ACC112 (cell line): ENCODE measurements around the gene ITPRIP.

Source experiments
- H2AFZ ChIP-seq: fragments of 200-600 bp; sonication (generic); one replicate; pipeline ENCODE4 v1.6.0; 2017; ENCODE audit warnings: antibody characterized with exemption, low read length; ENCODE audit not compliant: unreplicated experiment
- H3K27ac ChIP-seq: fragments of 200-600 bp; sonication (generic); 2 replicates; pipeline ENCODE4 v1.5.1; 2014; ENCODE audit warnings: low read depth, mild to moderate bottlenecking, antibody characterized with exemption, low read length, moderate library complexity
- H3K27me3 ChIP-seq: fragments of 200-600 bp; sonication (generic); 2 replicates; pipeline ENCODE4 v1.6.1; 2014; ENCODE audit warnings: mild to moderate bottlenecking, antibody characterized with exemption, low read length, moderate library complexity, mixed read lengths; ENCODE audit not compliant: insufficient read depth
- H3K36me3 ChIP-seq: fragments of 200-600 bp; sonication (generic); 2 replicates; pipeline ENCODE4 v1.6.1; 2016; ENCODE audit warnings: mild to moderate bottlenecking, antibody characterized with exemption, low read length, moderate library complexity, mixed read lengths; ENCODE audit not compliant: insufficient read depth
- H3K4me1 ChIP-seq: fragments of 200-600 bp; sonication (generic); one replicate; pipeline ENCODE4 v1.6.1; 2016; ENCODE audit warnings: low read length, mixed read lengths; ENCODE audit not compliant: insufficient read depth, unreplicated experiment, control insufficient read depth
- H3K4me3 ChIP-seq: fragments of 200-600 bp; sonication (generic); 2 replicates; pipeline ENCODE4 v1.5.1; 2014; ENCODE audit warnings: mild to moderate bottlenecking, low read depth, low read length
- H3K79me2 ChIP-seq: fragments of 200-600 bp; sonication (generic); one replicate; pipeline ENCODE4 v1.6.0; 2016; ENCODE audit warnings: low read length; ENCODE audit not compliant: control insufficient read depth, unreplicated experiment, insufficient read depth

ITPRIP gene

GRCh38 chr10:104332243-104333031 is 5.8 kb downstream of the ITPRIP start:
- H3K27ac ChIP-seq: peak overlapping the region; percentile 100

GRCh38 chr10:104331208-104331838 is 6.9 kb downstream of the ITPRIP start:
- H3K36me3 ChIP-seq: peaks cover 6% of the 10 kb centered on the region; the same call in 1 of the 2 replicates
- no peak overlapping the region for H2AFZ ChIP-seq
- peak overlapping the region; percentile 55 for H3K4me3 ChIP-seq
- peak overlapping the region; percentile 100 for H3K27ac ChIP-seq
- H3K79me2 ChIP-seq: peaks cover 86% of the 10 kb centered on the region
- H3K4me1 ChIP-seq: peaks cover 97% of the 10 kb centered on the region
- no peaks in the 10 kb centered on the region for H3K27me3 ChIP-seq

More at GRCh38 chr10:104332243-104333031, 5.8 kb downstream of the ITPRIP start:
- Histone ChIP-seq H2AFZ (no peak overlapping the region), H3K27me3 (no peaks in the 10 kb centered on the region), H3K36me3 (peaks cover 8% of the 10 kb centered on the region; the same call in 1 of the 2 replicates), H3K79me2 (peaks cover 86% of the 10 kb centered on the region), H3K4me1 (peaks cover 85% of the 10 kb centered on the region), H3K4me3 (peak overlapping the region; percentile 10; the same call in 1 of the 2 replicates)

- Histone ChIP-seq H3K4me3 (peak overlapping the region; percentile 55), H3K4me1 (peaks cover 98% of the 10 kb centered on the region), H3K27ac (peak overlapping the region; percentile 100), H3K36me3 (peaks cover 3% of the 10 kb centered on the region; the same call in 1 of the 2 replicates), H3K27me3 (no peaks in the 10 kb centered on the region), H3K79me2 (peaks cover 86% of the 10 kb centered on the region), H2AFZ (no peak overlapping the region)
Measured at GRCh38 chr10:104330168-104331110, 7.8 kb downstream of the ITPRIP start.

- Histone ChIP-seq H2AFZ (no peak overlapping the region), H3K27ac (peak overlapping the region; percentile 100), H3K27me3 (no peaks in the 10 kb centered on the region), H3K4me3 (peak overlapping the region; percentile 55), H3K79me2 (peaks cover 86% of the 10 kb centered on the region), H3K4me1 (peaks cover 94% of the 10 kb centered on the region), H3K36me3 (peaks cover 3% of the 10 kb centered on the region; the same call in 1 of the 2 replicates)
Measured at GRCh38 chr10:104329735-104330134, 8.5 kb downstream of the ITPRIP start.

DNA sequence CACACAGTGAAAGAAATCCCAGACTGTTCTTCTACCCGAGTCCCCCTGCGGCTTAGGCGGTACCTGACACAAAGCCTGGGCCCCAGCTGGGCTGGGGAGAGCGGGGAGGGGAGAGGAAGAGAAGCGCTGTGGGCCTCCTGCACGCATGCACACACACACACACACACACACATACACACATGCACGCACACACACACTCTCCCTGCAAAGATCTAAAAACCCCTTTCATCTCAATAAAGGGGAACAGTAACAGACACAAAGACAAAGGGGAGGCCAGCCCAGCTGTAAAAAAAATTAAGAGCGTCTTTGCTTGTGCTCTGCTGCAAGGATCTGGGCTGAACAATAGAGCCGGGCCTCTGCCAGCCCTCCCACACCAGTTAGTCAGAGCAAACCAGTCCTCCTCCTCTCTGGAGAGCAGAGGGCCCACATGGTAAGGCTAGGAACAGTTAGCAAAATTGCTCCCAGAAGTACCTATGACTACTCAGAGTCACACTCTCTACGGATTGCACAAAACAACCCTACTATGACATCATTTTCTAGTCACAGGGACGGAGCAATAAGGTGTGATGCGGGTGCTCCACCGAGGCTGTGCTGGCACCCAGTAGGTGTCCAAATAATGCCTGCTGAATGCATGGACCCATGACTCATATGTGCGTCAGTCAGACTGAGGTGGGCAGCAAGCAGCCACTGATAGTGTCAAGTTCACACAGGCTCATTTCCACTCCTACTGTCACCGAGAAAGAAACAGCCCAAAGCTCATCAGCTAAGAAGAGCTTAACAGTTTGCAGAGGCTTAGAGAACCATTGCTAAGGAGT is 9.2 kb downstream of the ITPRIP start:
- Histone ChIP-seq H3K4me1 (peaks cover 88% of the 10 kb centered on the region), H2AFZ (no peak overlapping the region), H3K27ac (peak overlapping the region; percentile 100), H3K36me3 (peaks cover 3% of the 10 kb centered on the region; the same call in 1 of the 2 replicates), H3K4me3 (peak overlapping the region; percentile 55), H3K27me3 (no peaks in the 10 kb centered on the region), H3K79me2 (peaks cover 86% of the 10 kb centered on the region)

DNA sequence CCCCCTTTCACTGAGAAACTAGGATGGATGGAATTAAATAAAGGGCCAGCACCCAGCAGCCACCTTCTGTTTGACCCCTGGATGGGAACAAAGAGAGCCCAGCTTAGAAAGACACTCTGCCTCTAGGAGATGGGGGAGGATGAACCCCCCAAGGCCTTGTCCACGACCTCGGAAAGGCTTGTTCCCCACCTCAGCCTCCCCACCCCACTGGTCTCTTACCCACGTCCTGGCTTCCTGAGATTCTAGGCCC is 9.7 kb downstream of the ITPRIP start:
- Histone ChIP-seq H2AFZ (no peak overlapping the region), H3K4me3 (peak overlapping the region; percentile 55), H3K4me1 (peaks cover 88% of the 10 kb centered on the region), H3K79me2 (peaks cover 86% of the 10 kb centered on the region), H3K27ac (peak overlapping the region; percentile 100), H3K36me3 (peaks cover 5% of the 10 kb centered on the region; the same call in 1 of the 2 replicates), H3K27me3 (no peaks in the 10 kb centered on the region)

DNA sequence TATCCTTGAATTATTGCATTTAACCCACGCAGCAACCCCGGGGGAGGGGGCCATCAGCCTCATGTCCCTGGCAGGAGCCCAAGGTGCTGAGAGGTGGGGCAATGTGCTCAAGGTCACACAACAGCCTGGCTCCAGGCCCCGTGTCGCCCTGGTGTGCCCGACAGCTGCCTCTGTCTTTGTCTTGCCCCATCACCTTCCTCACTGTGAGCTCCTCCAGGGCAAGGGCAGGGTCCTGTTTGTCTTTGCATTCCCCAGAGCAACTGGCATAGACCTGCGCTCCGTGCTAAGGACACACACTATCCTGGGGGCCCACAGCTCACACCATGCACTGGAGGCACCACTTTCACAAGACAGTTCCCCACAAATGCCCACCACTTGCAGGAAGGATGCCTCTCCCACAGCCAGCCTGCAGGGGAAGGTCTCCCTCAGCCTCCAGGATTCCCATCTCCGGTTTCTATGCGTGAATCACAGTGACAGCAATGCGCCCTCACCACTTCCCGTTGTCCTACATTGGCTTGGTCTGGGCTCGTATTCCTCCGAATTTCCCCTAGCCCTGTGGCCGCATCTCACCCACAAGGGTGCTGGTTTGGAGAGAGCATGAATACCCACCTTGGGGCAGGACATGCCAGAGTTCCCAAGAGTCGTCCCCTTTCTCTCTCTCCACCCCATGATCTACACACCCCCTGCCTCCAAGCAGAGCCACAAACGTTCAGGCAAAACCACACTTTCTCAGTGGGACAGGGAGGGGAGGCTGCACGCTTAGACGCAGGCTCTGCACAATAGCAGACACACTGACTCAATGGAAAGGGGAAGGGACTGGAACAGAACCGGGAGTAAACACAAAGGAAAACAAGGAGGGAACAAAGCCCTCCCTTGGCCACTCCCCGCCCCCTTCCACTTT is 10.3 kb downstream of the ITPRIP start:
- peaks cover 86% of the 10 kb centered on the region for H3K79me2 ChIP-seq
- no peak overlapping the region for H2AFZ ChIP-seq
- peaks cover 88% of the 10 kb centered on the region for H3K4me1 ChIP-seq
- H3K36me3 ChIP-seq: peaks cover 5% of the 10 kb centered on the region; the same call in 1 of the 2 replicates
- H3K4me3 ChIP-seq: peak overlapping the region; percentile 55
- H3K27ac ChIP-seq: peak overlapping the region; percentile 100
- no peaks in the 10 kb centered on the region for H3K27me3 ChIP-seq

DNA sequence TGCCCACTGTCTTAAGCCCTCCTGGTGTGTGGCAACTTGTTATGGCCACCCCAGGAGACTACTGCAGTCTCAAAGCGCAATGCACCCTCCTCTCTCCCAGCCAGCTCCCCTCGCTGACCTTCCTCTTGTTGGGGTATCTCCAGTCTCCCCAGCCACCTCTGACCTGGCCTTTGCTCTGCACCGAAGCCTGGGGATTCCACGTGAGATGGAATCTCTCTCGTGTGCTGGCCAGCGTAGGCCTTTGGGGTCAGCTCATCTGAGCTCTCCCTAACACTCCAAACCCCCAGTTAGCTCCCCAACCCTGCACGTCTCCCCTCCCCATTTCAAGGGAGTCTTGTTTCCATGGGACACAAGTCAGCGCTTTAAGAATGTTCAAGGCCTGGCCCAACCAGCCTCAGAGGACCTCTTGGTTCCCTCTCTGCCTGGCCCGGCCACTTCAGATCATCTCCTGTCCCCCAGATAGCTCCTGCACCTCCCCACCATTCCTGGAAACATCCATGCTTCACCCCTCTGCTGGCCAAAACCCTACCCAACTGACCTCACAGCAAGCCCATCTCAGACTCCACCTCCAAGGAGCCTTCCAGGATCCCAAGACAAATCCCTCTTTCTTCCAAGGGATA is 11.2 kb downstream of the ITPRIP start:
- Histone ChIP-seq H3K27ac (peak overlapping the region; percentile 100), H3K79me2 (peaks cover 86% of the 10 kb centered on the region), H3K36me3 (peaks cover 5% of the 10 kb centered on the region; the same call in 1 of the 2 replicates), H3K4me3 (peak overlapping the region; percentile 55), H3K4me1 (peaks cover 88% of the 10 kb centered on the region), H2AFZ (no peak overlapping the region), H3K27me3 (no peaks in the 10 kb centered on the region)
